Activated CD4-positive, CD25-positive, alpha-beta regulatory T cell treated with anti-CD3 and anti-CD28 coated beads, Interleukin-2, amount 50 U/mL, for 16 hours (primary cell): Measurements from ENCODE around the gene HTRA3.

Experiments
- DNase-seq: peaks from one replicate; pipeline ENCODE4 v3.0.0-alpha.2; 2020; ENCODE audit warnings: low read depth, low spot score

Gene HTRA3

GRCh38 chr4:8234715-8235114 is 34.8 kb upstream of the HTRA3 start:
- no peak for DNase-seq

DNA sequence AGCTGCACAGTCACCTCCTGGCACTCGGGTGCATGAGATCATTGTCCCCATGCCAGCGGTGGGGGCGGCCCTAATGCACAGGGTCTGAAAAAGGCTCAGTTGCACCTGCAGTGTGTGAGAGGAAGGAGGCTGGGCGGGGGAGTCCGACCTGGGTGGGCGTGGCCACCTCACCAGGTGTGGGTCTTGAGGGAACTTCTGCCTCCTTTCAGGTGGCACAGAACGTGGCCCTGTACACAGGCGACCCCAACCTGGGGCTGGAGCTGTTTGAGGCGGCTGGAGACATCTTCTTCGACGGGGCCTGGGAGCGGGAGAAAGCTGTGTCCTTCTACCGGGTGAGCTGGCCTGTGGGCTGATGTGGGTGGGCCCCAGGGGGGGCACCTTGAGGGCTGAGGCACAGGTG is 34.3 kb upstream of the HTRA3 start:
- no peak for DNase-seq

- DNase-seq, result no peak
Measured at GRCh38 chr4:8235686-8236085, 33.9 kb upstream of the HTRA3 start.

DNA sequence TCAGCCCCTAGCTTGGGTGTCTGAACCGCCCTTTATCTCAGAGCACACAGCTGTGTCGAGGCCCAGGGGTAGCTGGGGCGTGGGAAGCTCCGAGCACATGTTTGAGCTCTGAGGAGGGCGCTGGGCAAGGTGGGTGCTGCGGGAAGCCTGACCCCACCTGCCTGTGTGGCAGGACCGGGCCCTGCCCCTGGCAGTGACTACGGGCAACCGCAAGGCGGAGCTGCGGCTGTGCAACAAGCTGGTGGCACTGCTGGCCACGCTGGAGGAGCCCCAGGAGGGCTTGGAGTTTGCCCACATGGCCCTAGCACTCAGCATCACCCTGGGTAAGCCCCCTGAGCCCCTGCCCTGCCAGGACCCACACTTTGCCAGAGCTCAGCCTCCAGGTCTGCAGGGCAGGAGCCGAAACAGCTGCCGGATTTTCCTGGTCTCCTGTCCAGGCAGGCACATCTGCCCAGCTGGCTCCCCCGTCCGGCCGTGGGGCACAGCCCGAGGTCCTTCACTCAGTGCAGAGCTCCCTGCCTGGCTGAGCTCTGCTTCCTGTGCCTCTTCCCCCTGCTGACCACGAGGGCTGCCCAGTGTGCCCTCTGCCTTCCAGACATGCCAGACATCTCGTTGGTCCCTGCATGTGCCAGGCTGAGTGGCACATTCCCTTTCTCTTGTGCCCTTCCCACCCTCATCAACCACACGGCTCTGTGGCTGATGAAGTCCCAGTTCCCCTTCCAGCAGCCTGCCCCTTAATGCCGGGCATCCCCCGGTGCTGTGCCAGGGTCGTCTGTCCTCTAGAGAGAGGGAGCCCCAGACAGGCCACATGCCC is 33.2 kb upstream of the HTRA3 start:
- no peak for DNase-seq

DNA sequence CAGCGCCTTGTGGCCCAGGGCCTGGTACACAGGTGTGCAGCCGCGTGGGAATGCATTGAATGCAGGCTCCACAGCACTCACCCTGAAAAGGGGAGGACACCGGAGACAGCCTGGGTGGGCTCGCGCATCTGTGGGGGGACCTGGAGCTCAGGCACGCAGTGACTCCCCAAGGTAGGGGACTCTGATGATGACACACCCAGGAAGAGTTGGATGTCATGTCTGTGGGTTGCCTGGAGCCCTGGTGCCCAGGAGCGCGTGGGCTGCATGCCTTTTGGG is 32.7 kb upstream of the HTRA3 start:
- no peak for DNase-seq

DNA sequence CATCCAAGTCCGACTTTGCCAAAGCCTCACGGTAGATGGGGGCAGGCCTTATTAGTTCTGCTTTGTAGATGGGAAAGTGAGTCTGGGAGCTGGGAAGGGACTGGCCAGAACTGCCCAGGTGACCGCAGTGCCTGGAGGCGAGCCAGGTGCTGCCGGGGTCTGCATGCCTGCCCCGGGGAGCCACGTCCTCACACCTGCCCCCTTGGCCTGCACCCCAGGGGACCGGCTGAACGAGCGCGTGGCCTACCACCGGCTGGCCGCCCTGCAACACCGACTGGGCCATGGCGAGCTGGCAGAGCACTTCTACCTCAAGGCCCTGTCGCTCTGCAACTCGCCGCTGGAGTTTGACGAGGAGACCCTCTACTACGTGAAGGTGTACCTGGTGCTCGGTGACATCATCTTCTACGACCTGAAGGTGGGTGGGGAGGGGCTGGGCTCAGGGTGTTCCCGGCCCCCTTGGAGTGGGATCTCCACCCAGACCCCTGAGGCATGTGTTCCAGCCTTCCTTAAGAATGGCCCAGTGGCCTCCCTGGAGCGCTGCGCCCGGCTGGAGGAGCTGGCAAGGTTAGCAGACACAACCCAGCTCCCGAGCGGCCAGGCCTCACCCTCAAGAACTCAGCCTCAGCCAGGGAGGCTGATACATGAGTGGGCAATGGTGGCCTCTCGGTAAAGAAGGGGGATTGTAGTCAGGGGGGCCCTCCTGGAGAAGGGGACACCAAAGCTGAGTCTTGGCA is 32.1 kb upstream of the HTRA3 start:
- DNase-seq, result no peak

DNA sequence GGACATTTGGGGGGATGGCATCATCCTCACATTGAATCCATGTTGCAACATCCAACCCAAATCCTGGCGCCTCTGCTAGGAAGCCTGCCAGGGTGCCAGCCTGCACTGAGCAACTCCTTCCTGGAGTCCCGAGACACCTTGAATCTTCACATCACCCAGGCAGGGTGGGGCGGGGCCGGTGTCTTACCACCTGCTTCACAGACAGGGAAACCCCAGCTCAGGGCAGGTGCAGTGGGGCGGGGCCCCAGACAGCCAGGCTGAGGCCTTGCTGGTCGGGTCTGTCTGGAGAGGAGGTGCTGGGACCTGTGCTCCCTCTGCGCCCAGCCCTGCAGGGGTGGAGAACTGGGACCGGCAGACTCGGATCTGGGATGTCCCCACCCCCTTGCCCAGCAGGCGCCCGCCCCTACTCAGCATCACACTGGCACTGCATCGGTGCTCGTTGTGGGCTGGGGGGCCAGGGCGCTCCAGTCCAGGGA is 31.5 kb upstream of the HTRA3 start:
- no peak for DNase-seq

DNA sequence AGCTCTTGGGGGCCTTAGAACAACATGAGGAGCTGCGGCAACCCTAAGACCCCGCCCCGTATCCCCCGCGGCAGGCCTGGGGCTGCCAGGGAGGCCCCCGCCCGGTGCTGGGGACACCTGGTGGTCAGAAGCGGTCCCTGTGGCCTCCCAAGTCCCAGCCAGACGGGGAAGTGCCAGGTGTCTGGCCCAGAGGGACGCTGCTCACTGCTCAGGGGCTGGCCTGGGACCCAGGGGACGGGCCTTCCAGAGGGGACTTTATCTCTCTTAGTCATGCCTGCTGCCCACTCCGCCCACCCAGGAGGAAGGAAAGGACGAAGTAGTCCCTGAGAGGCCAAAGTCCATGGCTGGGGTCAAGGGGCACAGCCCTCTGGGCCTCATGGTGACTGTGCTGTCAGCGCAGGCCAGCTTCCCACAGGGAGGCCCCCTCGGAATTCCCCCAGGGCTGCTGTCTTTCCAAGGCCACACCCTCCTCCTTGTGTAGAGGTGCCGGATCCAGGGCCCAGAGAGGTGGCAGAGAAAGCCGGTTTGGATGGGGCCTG is 31.0 kb upstream of the HTRA3 start:
- no peak for DNase-seq

DNA sequence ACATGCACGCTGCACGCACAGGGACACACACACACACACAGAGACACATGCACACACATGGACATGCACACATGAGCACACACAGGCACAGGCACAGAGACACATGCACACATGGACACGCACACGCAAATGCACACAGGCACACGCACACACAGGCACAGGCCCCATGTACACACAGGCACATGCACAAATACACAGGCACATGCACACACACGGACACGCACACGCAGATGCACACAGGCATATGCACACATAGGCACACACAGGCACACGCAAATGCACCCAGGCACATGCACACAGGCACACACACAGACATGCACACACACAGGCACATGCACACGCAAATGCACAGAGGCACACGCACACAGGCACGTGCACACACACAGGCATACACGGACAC is 30.3 kb upstream of the HTRA3 start:
- DNase-seq, result no peak

GRCh38 chr4:8239661-8240060 is 29.9 kb upstream of the HTRA3 start:
- DNase-seq, result no peak

DNA sequence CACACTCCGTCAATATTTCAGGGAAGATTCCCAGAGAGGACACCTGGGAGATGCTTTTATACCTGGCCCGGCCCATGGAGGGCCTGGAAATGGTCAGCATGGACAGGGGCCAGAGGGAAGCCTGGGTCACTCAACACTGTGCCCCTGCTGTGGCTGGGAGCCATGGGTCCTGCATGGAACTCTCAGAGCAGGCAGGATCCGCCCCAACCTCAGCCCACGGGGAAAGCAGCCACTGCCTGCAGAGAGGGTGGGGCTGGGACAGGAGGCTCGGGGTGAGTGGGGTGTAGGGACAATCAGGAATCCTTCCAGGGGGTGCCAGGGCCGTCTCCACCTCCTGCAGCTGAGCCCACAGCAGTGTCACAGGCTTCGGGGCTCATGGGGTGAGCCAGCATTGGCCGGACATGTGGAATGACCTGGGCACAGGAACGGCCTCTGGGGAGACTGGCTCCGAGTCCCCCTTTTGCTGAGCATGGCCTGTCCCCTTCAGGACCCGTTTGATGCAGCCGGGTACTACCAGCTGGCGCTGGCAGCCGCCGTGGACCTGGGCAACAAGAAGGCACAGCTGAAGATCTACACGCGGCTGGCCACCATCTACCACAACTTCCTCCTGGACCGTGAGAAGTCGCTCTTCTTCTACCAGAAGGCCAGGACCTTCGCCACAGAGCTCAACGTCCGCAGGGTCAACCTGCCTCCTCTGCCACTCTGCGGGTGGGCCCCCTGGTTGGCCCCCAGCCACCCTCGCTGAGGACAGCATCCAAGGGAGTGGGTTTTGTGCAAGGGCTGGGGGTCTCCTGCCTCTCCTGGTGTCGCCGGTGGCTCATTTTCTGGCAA is 29.1 kb upstream of the HTRA3 start:
- DNase-seq, result no peak

- no peak for DNase-seq
Measured at GRCh38 chr4:8241211-8241779, 28.3 kb upstream of the HTRA3 start.

GRCh38 chr4:8241895-8242696 is 27.5 kb upstream of the HTRA3 start:
- peak; percentile 64 for DNase-seq

DNA sequence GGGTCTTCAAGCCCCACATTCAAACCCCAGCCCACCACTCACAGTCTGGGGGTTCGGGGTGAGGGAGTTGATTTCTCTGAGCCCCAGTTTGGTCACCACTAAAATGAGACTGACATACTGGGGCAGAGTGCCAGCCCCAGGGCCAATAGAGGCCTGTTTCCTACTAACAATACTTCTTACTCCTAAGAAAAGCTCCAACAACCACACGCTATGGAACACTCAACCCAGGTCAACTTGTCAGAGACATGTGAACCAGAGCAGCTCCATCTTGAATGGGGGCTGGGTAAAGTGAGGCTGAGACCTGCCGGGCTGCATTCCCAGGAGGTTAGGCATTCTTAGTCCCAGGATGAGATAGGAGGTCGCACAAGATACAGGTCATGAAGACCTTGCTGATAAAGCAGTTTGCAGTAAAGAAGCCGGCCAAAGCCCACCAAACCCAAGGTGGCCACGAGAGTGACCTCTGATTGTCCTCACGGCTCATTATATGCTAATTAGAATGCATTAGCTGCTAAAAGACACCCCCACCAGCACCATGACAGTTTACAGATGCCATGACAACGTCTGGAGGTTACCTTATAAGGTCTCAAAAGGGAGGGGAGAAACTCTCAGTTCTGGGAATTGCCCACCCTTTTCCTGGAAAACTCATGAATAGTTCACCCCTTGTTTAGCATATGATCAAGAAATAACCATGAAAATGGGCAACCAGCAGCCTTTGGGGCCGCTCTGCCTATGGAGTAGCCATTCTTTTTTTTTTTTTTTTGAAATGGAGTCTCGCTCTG is 26.6 kb upstream of the HTRA3 start:
- DNase-seq, result no peak

GRCh38 chr4:8244001-8244757 is 25.4 kb upstream of the HTRA3 start:
- no peak for DNase-seq

DNA sequence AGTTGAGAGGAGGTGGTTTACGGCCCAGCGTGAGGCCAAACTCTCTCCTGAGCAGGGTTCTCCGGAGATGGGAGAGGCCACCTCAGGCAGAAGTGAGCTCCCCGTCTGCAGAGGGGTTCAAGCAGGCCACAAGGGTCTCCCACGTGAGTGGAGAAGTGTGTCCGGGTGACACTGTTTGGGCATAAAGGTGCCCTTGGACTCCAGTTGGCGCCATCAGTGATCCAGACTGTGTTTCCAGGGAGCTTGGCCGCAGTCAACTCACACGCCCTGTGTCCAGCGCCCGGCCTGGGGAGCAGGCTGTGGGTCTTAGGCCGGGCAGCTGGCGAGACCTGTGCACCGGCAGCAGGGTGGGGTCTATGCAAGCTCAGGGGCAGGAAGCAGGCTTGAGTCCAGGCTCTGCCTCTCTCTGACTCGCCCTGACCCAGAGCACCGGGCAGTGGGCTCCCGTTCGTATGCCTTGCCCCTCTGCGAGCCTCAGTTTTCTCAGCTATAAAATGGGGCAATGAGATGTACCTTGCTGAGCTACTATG is 24.6 kb upstream of the HTRA3 start:
- DNase-seq, result no peak

DNA sequence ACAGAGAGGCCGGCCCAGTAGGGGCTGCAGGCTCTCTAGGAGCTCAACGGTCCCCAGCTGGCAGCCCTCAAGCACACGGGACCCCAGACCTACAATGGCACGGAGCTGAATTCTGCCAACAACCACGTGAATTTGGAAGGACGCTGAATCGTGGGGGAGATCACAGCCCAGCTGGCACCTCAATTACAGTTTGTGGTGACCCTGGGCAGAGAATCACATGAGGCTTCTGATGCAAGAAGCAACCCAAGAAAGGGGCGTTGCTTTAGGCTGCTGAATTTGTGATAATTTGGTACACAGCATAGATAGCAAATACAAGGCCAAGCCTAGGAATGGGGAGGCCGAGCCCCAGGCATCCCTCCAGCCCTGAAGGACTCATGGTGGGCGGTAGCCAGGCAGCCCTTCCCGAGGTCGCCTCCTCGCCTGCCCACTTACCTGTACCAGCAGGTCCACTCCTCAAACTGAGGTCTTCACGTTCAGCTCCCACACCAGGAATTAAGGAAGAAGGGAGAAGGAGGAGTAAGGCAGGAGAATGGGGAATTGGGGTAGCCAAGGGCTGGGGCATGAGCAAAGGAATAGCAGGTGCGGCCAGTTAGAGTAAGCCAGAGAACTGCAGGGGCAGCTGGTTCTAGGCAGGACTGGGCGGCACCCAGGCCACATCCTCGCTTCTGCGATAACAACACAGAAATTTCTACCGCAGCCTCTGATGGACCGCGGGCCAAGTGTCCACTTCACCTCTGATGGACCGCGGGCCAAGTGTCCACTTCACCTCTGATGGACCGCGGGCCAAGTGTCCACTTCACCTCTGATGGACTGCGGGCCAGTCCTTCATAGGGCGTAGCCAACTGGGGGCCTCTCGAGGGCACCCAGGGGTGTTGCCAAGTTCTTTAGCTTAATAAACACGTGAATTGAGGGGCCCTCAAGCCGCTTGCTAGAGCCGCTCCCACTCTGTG is 23.4 kb upstream of the HTRA3 start:
- DNase-seq, result no peak
